ENCODE measurements around the gene PRKAR1B. TPM values are rescaled to one million over a fixed set of nuclear protein-coding genes. Genes with fewer than 3 reads are reported as not detected.

The PRKAR1B gene
- total and polyA plus RNA-seq, 2 donors (not counting 1 experiment from before 2014, with no cell fraction given) = 4.5 to 8.6 TPM

GRCh38 chr7:726084-726853 lies 812 bp downstream of the PRKAR1B start, which contains the start of gene DNAAF5:
TSS of gene DNAAF5 (plus strand) at chr7:726699. CDS start at chr7:726721, 22 bp downstream.
- H3K79me2 ChIP-seq (ENCODE audit: control insufficient read depth, insufficient read depth, low read length) = peaks cover 32% of the 10 kb centered on the region
- TF ChIP-seq EZH2 (IDR thresholded peaks at IDR 0.05; ENCODE audit: borderline replicate concordance, insufficient read depth, low read depth, low read length, poor library complexity, severe bottlenecking) = no peak
- no peak for TF ChIP-seq CTCF (IDR thresholded peaks at IDR 0.05)
- peak within 1 kb of the TSS; percentile 91 for H2AFZ ChIP-seq (ENCODE audit: insufficient read depth, low read depth, low read length, poor library complexity, severe bottlenecking)
- Mint-ChIP-seq H3K4me3 (peak within 1 kb of the TSS; percentile 86), H3K9me3 (ENCODE audit: insufficient read depth) (no peaks in the 10 kb centered on the region), H3K27ac (peak within 1 kb of the TSS; percentile 85), H3K27me3 (no peaks in the 10 kb centered on the region), H3K4me1 (peaks cover 25% of the 10 kb centered on the region)
- peak within 1 kb of the TSS; percentile 94 for H3K4me2 ChIP-seq (replicated peaks; ENCODE audit: low read depth, low read length, poor library complexity, severe bottlenecking)
- intact Hi-C loops (cut with micrococcal nuclease) = loop anchor here (1.0 to 10.0 kb wide), 4 partner anchors 89 to 147 kb away; no protein-coding TSS in a partner anchor
- H3K27me3 ChIP-seq (replicated peaks in 1 of 4; ENCODE audit: control extremely low read depth in 1 of 4, control insufficient read depth in 3 of 4, insufficient read depth in 4 of 4, low read length in 3 of 4) = no peaks in the 10 kb centered on the region
- POLR2A ChIA-PET = no interaction called here
- DNase-seq (peak; percentile 91), ATAC-seq (ENCODE audit: low read depth) (peak; percentile 89)
- H3K36me3 ChIP-seq (replicated peaks in 1 of 2; ENCODE audit: control extremely low read depth in 1 of 2, control insufficient read depth in 1 of 2, extremely low read depth in 1 of 2, insufficient read depth in 2 of 2, low read length in 1 of 2) = peaks cover 0 to 3% of the 10 kb centered on the region in 2 experiments
- H3K9me3 ChIP-seq (ENCODE audit: control extremely low read depth in 1 of 3, control insufficient read depth in 2 of 3, insufficient read depth in 1 of 3, low read length in 2 of 3) = no peaks in the 10 kb centered on the region
- peak within 1 kb of the TSS; percentile 75 for H3K9ac ChIP-seq (ENCODE audit: low read length)
- peak within 1 kb of the TSS; percentile 35 to 87 (median 66) for H3K4me3 ChIP-seq (ENCODE audit: control extremely low read depth in 1 of 5, extremely low read depth in 1 of 5, insufficient read depth in 1 of 5, low read depth in 2 of 5, low read length in 4 of 5)
- WGBS (ENCODE audit: insufficient coverage) = 8% methylated on average over 56 of the region's 56 CpGs
- H4K20me1 ChIP-seq (ENCODE audit: control insufficient read depth, insufficient read depth, low read length, poor library complexity, severe bottlenecking) = no peaks in the 10 kb centered on the region
- CTCF ChIA-PET = interaction anchor here (0.9 kb wide), 1 partner anchor 55 kb away, joined by 4 read pairs; no protein-coding TSS in a partner anchor
- peak within 1 kb of the TSS; percentile 29 to 76 for H3K27ac ChIP-seq (ENCODE audit: low read length in 2 of 2)
- H3K4me1 ChIP-seq (ENCODE audit: control insufficient read depth in 2 of 2, insufficient read depth in 2 of 2, low read length in 2 of 2) = peaks cover 16 to 21% of the 10 kb centered on the region in 2 donors

Data from B cell (primary cell).